Caki2 (cell line): ENCODE data around the gene DICER1. TPM values are rescaled to one million over a fixed set of nuclear protein-coding genes. Genes with fewer than 3 reads are reported as not detected.

Source experiments
- DNase-seq: peaks from one replicate; pipeline ENCODE4 v3.0.0-alpha.2; 2015; ENCODE audit warnings: low read depth
- in situ Hi-C: cut with HindIII; loops from 2 replicates; pipeline ENCODE4 v1.10.0; 2016; ENCODE audit warnings: low sequenced_read_pairs, low pct_unique_long_range_greater_than_20kb, mixed read lengths
- total RNA-seq: library from RNA; depleted of rRNA; stranded (reverse); fragments of >200 nt; shearing (Covaris generic); gene quantifications from 2 replicates; pipeline ENCODE4 v1.2.3, GENCODE V29; 2014; ENCODE audit warnings: low replicate concordance; rRNA removed

The DICER1 gene
- total RNA-seq, 1 experiment from 2014 or later, result 11.6 TPM

DNA sequence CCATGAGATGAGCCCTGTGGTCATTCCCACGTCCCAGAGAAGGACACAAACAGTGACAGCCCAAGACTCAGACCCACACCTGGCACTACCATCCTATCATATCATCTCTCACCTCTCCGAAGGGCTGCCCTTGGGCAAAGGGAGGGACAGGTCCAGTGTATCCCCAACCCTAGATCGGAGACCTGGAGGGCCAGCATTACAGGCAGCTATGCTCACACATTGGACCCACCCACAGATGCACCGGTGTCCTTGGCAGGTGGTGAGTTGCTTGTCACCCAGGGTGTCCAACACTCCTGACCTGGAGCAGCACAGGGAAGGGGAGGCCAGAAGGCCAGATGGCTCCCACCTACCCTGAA lies 117.4 kb downstream of the DICER1 start:
- in situ Hi-C loops, result no loop called here

DNA sequence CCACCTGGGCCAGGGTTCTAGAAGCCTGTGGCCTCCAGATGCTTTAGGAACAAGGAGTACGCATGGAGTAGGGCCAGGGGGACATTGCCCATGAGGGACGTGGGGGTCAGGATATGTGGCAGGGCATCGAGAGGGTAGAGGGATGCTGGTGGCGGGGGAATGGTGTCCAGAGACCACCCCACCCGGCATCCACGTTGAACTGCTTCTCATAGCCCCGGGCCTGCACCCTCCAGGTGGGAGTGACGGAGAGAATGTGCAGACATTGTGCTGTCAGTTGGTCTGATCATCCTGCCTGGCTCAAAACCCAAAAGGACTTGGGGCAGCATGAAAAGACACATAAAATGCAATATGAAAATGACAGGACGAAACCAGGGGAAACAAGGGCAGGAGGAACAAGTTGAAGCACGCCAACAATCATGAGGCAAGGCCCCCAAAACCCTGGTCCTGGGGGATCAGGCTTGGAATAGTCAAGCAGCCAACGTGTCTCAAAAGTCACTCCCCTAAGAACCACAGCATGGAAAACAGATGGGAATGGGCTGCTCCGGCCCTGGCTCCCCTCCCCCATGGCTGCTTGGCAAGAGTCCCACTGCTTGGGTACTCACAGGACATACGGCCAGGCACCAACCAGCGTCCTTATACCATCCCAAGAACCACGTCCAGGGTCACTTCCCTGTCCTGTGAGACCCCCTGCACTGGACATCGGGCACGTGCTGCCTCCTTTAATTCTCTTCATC lies 117.9 kb downstream of the DICER1 start:
- no peak for DNase-seq
- in situ Hi-C loops, result no loop called here

More for the DNA sequence above, 117.4 kb downstream of the DICER1 start:
- DNase-seq, result no peak

DNA sequence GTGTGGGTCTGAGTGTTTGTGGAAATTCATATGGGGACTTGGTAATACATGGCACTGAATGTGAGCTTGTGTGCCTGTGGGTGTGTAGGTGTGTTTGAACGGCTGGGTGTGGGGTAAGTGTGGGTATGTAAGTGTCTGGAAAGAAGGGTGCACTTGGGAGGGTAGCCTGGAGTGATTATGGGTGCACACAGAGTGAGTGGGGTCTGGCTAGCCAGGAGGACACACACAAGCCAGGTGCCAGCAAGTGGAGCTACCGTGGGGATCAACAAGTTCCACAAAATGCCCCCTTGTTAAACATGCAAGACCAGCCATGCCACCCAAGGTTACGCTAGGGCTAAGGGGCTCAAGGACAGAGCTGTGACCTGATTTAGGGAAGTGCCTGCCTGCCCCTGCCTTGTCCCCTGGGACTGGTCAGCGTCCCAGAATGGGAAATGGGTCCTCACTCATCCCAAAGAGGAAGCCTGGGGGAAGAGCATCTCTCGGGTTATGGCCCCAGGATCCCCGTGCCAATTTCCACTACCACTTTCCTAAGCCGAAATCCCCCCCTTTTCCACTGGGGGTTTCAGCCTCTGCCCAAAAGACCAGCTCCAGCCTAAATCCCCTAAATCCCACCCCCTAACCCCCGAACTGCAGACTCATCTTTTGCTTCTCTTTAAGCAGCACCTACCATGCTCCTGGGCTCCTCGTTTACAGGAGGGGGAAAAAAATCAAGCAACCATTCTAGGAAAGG lies 118.6 kb downstream of the DICER1 start:
- in situ Hi-C loops, result no loop called here
- DNase-seq, result no peak

DNA sequence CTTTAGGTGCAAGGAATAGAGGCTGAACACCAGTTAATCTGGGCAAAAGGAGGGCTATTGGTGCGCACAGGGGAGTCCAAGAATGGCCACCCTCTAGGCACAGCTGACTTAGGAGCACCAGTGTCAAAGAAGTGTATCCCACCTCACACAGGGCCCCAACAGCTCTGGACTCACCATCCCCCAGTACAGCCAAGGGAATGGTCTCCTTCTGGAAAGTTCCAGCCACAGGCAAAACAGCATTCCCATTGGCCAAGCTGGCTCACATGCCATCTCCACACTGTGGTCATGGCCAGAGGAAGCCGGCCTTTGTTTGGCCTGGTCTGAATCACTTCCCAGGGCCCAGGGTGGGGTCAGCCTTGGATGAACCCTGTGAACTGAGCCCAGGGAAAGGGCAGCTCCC lies 120.1 kb downstream of the DICER1 start:
- in situ Hi-C loops, result no loop called here
- no peak for DNase-seq

Other genes with a start within 250 kb of the DICER1 start
- gene CLMN, start 162.4 kb upstream of the DICER1 start, total RNA-seq, result 4.3 and 6.0 TPM in 2 replicates